Measurements from ENCODE around the gene SPON2. TPM values are rescaled to one million over a fixed set of nuclear protein-coding genes. Genes with fewer than 3 reads are reported as not detected.

SPON2 gene
- 10.3 and 13.4 TPM in 2 replicates for total RNA-seq (2014; rRNA removed; shearing (Covaris generic))

GRCh38 chr4:1172228-1172851 lies at the start of gene SPON2:
TSS of gene SPON2 (minus strand) at chr4:1172583.

Small RNA genes lying within 50 kb of the gene (small RNA-seq; reads per million reads assigned to genes)
- not detected for gene RF00554

Other genes starting within 250 kb of the SPON2 start
- gene GAK, start 240.3 kb downstream of the SPON2 start, total RNA-seq (2014; rRNA removed; shearing (Covaris generic)): 145 and 183 TPM in 2 replicates
- 28.7 and 31.1 TPM in 2 replicates for gene TMEM175, start 240.1 kb downstream of the SPON2 start, total RNA-seq (2014; rRNA removed; shearing (Covaris generic))
- gene DGKQ, start 199.0 kb downstream of the SPON2 start, total RNA-seq (2014; rRNA removed; shearing (Covaris generic)): 11.6 and 12.3 TPM in 2 replicates
- gene IDUA, start 185.5 kb downstream of the SPON2 start, total RNA-seq (2014; rRNA removed; shearing (Covaris generic)): 27.8 and 36.4 TPM in 2 replicates
- 0.05 TPM in 1 of 2 replicates, not detected in the other for gene SLC26A1, start 179.2 kb downstream of the SPON2 start, total RNA-seq (2014; rRNA removed; shearing (Covaris generic))
- gene FGFRL1, start 161.0 kb downstream of the SPON2 start, total RNA-seq (2014; rRNA removed; shearing (Covaris generic)): 102 and 128 TPM in 2 replicates
- not detected in 2 replicates for gene RNF212, start 59.0 kb downstream of the SPON2 start, total RNA-seq (2014; rRNA removed; shearing (Covaris generic))
- 230 and 238 TPM in 2 replicates for gene CTBP1, start 76.5 kb upstream of the SPON2 start, total RNA-seq (2014; rRNA removed; shearing (Covaris generic))
- gene MAEA, start 117.3 kb upstream of the SPON2 start, total RNA-seq (2014; rRNA removed; shearing (Covaris generic)): 46.1 and 56.8 TPM in 2 replicates
- gene UVSSA, start 174.6 kb upstream of the SPON2 start, total RNA-seq (2014; rRNA removed; shearing (Covaris generic)): 13.3 and 14.6 TPM in 2 replicates
- gene NKX1-1, start 233.9 kb upstream of the SPON2 start, total RNA-seq (2014; rRNA removed; shearing (Covaris generic)): not detected in 2 replicates